GM23338 (cell line): ENCODE data around the gene SERGEF. TPM values are rescaled to one million over a fixed set of nuclear protein-coding genes. Genes with fewer than 3 reads are reported as not detected.
A peak's percentile ranks its signal among the peaks of the same experiment; 100 is the strongest.

Experiments
- ATAC-seq: fragments of 200-7000 bp; cut with Tn5 transposase; 3 replicates; pipeline ENCODE4 v1.9.1; 2020
- DNase-seq: peaks from one replicate; pipeline ENCODE4 v3.0.0-alpha.2; 2015; ENCODE audit warnings: low spot score
- H2AFZ ChIP-seq: fragments of 200-600 bp; sonication (generic); 2 replicates; pipeline ENCODE4 v1.8.0; 2016; ENCODE audit warnings: antibody characterized with exemption, mild to moderate bottlenecking, moderate library complexity
- H3F3A ChIP-seq: fragments of 200-600 bp; sonication (generic); replicated peaks from 2 replicates; pipeline ENCODE4 v1.8.0; 2017; ENCODE audit warnings: antibody characterized with exemption, mixed run types, low read depth
- H3K27ac ChIP-seq: fragments of 200-600 bp; sonication (generic); 2 replicates; pipeline ENCODE4 v1.6.1; 2016; ENCODE audit warnings: low read depth
- H3K27me3 ChIP-seq: fragments of 200-600 bp; sonication (generic); 2 replicates; pipeline ENCODE4 v1.8.0; 2016; ENCODE audit warnings: mild to moderate bottlenecking, mixed run types, moderate library complexity; ENCODE audit not compliant: insufficient read depth
- H3K36me3 ChIP-seq: fragments of 200-600 bp; sonication (generic); 2 replicates; pipeline ENCODE4 v1.8.0; 2016; ENCODE audit warnings: mild to moderate bottlenecking; ENCODE audit not compliant: insufficient read depth
- H3K4me1 ChIP-seq: fragments of 200-600 bp; sonication (generic); 2 replicates; pipeline ENCODE4 v1.8.0; 2016; ENCODE audit warnings: mild to moderate bottlenecking, moderate library complexity; ENCODE audit not compliant: insufficient read depth
- H3K4me2 ChIP-seq: fragments of 200-600 bp; sonication (generic); 2 replicates; pipeline ENCODE4 v1.7.1; 2017; ENCODE audit warnings: mixed run types
- H3K4me3 ChIP-seq: fragments of 200-600 bp; sonication (generic); 2 replicates; pipeline ENCODE4 v1.6.1; 2016; ENCODE audit warnings: mixed run types
- H3K79me2 ChIP-seq: fragments of 200-600 bp; sonication (generic); replicated peaks from 2 replicates; pipeline ENCODE4 v1.8.0; 2017; ENCODE audit warnings: mild to moderate bottlenecking; ENCODE audit not compliant: insufficient read depth
- H3K9me2 ChIP-seq: fragments of 200-600 bp; sonication (generic); 2 replicates; pipeline ENCODE4 v1.8.0; 2017; ENCODE audit not compliant: insufficient read depth
- H4K20me1 ChIP-seq: fragments of 200-600 bp; sonication (generic); replicated peaks from 2 replicates; pipeline ENCODE4 v1.8.0; 2017; ENCODE audit warnings: mild to moderate bottlenecking; ENCODE audit not compliant: insufficient read depth
- H3K27ac Mint-ChIP-seq: 2 replicates; pipeline ENCODE4 v1.8.0; 2020; ENCODE audit warnings: inconsistent platforms, mild to moderate bottlenecking, moderate library complexity, mixed read lengths
- H3K27me3 Mint-ChIP-seq: 3 replicates; pipeline ENCODE4 v1.8.0; 2022; ENCODE audit warnings: low read depth, mild to moderate bottlenecking, moderate library complexity, mixed read lengths, inconsistent platforms; ENCODE audit not compliant: insufficient read depth, poor library complexity
- H3K36me3 Mint-ChIP-seq: 3 replicates; pipeline ENCODE4 v1.8.0; 2021; ENCODE audit warnings: low read depth, mild to moderate bottlenecking, inconsistent platforms, moderate library complexity, mixed read lengths
- H3K4me1 Mint-ChIP-seq: 3 replicates; pipeline ENCODE4 v1.8.0; 2020; ENCODE audit warnings: mild to moderate bottlenecking, inconsistent platforms, mixed read lengths
- H3K4me3 Mint-ChIP-seq: 3 replicates; pipeline ENCODE4 v1.8.0; 2021; ENCODE audit warnings: moderate library complexity, mild to moderate bottlenecking, inconsistent platforms, mixed read lengths
- H3K9me3 Mint-ChIP-seq: 3 replicates; pipeline ENCODE4 v1.8.0; 2020; ENCODE audit warnings: moderate library complexity, mild to moderate bottlenecking, inconsistent platforms, mixed read lengths
- CREB1 ChIP-seq: fragments of 250-450 bp; sonication (Bioruptor Pico); IDR thresholded peaks from 2 replicates; pipeline ENCODE4 v1.5.0; 2020; ENCODE audit warnings: low read depth, mild to moderate bottlenecking, moderate library complexity
- CTCF ChIP-seq, 2 experiments: fragments of 200-600 bp in 1 of 2; sonication (generic) in 1 of 2; conservative IDR thresholded peaks; 2 replicates each; pipeline versions ENCODE4 v1.5.1 to v1.6.1; 2016 to 2017; ENCODE audit warnings: antibody characterized with exemption in 2 of 2, low read depth in 2 of 2, mild to moderate bottlenecking in 2 of 2, moderate library complexity in 1 of 2
- ETS1 ChIP-seq: IDR thresholded peaks from 2 replicates; pipeline ENCODE4 v1.6.1; 2016; ENCODE audit warnings: antibody characterized with exemption
- EZH2 ChIP-seq: fragments of 200-600 bp; sonication (generic); IDR thresholded peaks from one replicate; pipeline ENCODE4 v1.8.0; 2017; ENCODE audit warnings: antibody characterized with exemption, mild to moderate bottlenecking, low read depth; ENCODE audit not compliant: unreplicated experiment
- NANOG ChIP-seq: IDR thresholded peaks from 2 replicates; pipeline ENCODE4 v1.6.1; 2016; ENCODE audit warnings: antibody characterized with exemption, borderline replicate concordance
- POLR2AphosphoS5 ChIP-seq: IDR thresholded peaks from 2 replicates; pipeline ENCODE4 v1.6.1; 2016; ENCODE audit warnings: antibody characterized with exemption, low read depth
- ZNF114 ChIP-seq: fragments of 250-450 bp; sonication (Bioruptor Pico); IDR thresholded peaks from 2 replicates; pipeline ENCODE4 v1.5.0; 2020; ENCODE audit warnings: mild to moderate bottlenecking, moderate library complexity
- ZNF331 ChIP-seq: fragments of 250-450 bp; sonication (Bioruptor Pico); IDR thresholded peaks from 2 replicates; pipeline ENCODE4 v1.5.0; 2020; ENCODE audit warnings: low read depth, mild to moderate bottlenecking, moderate library complexity
- ZNF462 ChIP-seq: fragments of 250-450 bp; sonication (Bioruptor Pico); IDR thresholded peaks from 2 replicates; pipeline ENCODE4 v1.5.0; 2020; ENCODE audit warnings: mild to moderate bottlenecking, moderate library complexity
- polyA plus RNA-seq: library from polyadenylated mRNA; unstranded; fragments of >200 nt; fragmentation: Nextera tagmentation; extraction: Ambion mirVana; gene quantifications from 2 replicates; pipeline ENCODE4 v1.2.1, GENCODE V29; 2016
- total RNA-seq: library from RNA; depleted of rRNA; stranded (reverse); fragments of >200 nt; shearing (Covaris generic); gene quantifications from 2 replicates; pipeline ENCODE4 v1.2.3, GENCODE V29; 2014

Gene SERGEF
- total and polyA plus RNA-seq, 2 experiments from 2014 or later = 24.2 to 27.9 TPM

- H3K79me2 ChIP-seq = no peaks in the 10 kb centered on the region
- H4K20me1 ChIP-seq = no peaks in the 10 kb centered on the region
- H3K4me2 ChIP-seq = no peak overlapping the region
- H3K27ac Mint-ChIP-seq = no peak overlapping the region
- H3K36me3 Mint-ChIP-seq = peaks cover 5% of the 10 kb centered on the region; the same call in 2 of the 3 replicates
- H3K4me3 Mint-ChIP-seq = no peak overlapping the region
- no peak overlapping the region; the same call in 1 of the 2 replicates for H3K27ac ChIP-seq
- DNase-seq (peak; percentile 14), ATAC-seq (0 out of 3 replicates have a peak, but pooled peaks have one; percentile 20)
- H3K36me3 ChIP-seq = no peaks in the 10 kb centered on the region
- H3K4me1 ChIP-seq = peaks cover 14% of the 10 kb centered on the region; the same call in 1 of the 2 replicates
- H3K4me1 Mint-ChIP-seq = peaks cover 23% of the 10 kb centered on the region; the same call in 2 of the 3 replicates
- no peaks in the 10 kb centered on the region for H3K27me3 ChIP-seq
- H2AFZ ChIP-seq = no peak overlapping the region
- H3F3A ChIP-seq = no peaks in the 10 kb centered on the region
- no peaks in the 10 kb centered on the region for H3K9me2 ChIP-seq
- H3K4me3 ChIP-seq = no peak overlapping the region
- peaks cover 5% of the 10 kb centered on the region; the same call in 2 of the 3 replicates for H3K9me3 Mint-ChIP-seq
- TF ChIP-seq CTCF (conservative IDR thresholded peaks at IDR 0.05; ENCODE audit: low read depth in 2 of 2) (peak; percentile 35 to 52; a peak in 3 of 4 replicates), EZH2 (no peak)
- H3K27me3 Mint-ChIP-seq = no peaks in the 10 kb centered on the region
Measured at GRCh38 chr11:17930544-17931125, 82.2 kb downstream of the SERGEF start.

GRCh38 chr11:17929171-17929570, 83.7 kb downstream of the SERGEF start:
- H3K4me3 ChIP-seq = no peak overlapping the region
- no peak overlapping the region for H3K4me3 Mint-ChIP-seq
- no peaks in the 10 kb centered on the region for H3K9me2 ChIP-seq
- H3K36me3 ChIP-seq = no peaks in the 10 kb centered on the region
- no peaks in the 10 kb centered on the region for H3K27me3 ChIP-seq
- no peak overlapping the region for H3K4me2 ChIP-seq
- no peaks in the 10 kb centered on the region for H3F3A ChIP-seq
- no peak overlapping the region for H2AFZ ChIP-seq
- ATAC-seq = no peak
- DNase-seq = no peak
- no peaks in the 10 kb centered on the region for H3K79me2 ChIP-seq
- H3K4me1 ChIP-seq = peaks cover 14% of the 10 kb centered on the region; the same call in 1 of the 2 replicates
- no peak overlapping the region for H3K27ac ChIP-seq
- H4K20me1 ChIP-seq = no peaks in the 10 kb centered on the region
- peaks cover 5% of the 10 kb centered on the region; the same call in 2 of the 3 replicates for H3K36me3 Mint-ChIP-seq
- peaks cover 27% of the 10 kb centered on the region; the same call in 2 of the 3 replicates for H3K4me1 Mint-ChIP-seq
- no peak overlapping the region for H3K27ac Mint-ChIP-seq
- H3K27me3 Mint-ChIP-seq = no peaks in the 10 kb centered on the region
- H3K9me3 Mint-ChIP-seq = peaks cover 5% of the 10 kb centered on the region; the same call in 2 of the 3 replicates
- no peak for TF ChIP-seq CTCF (conservative IDR thresholded peaks at IDR 0.05; ENCODE audit: low read depth in 2 of 2)
- TF ChIP-seq POLR2AphosphoS5 = no peak
- TF ChIP-seq ETS1 = no peak
- no peak for TF ChIP-seq ZNF462 (CRISPR knock-in tag)
- no peak for TF ChIP-seq ZNF331 (CRISPR knock-in tag)
- TF ChIP-seq EZH2 = no peak
- no peak for TF ChIP-seq NANOG
- TF ChIP-seq CREB1 = no peak
- TF ChIP-seq ZNF114 (CRISPR knock-in tag) = no peak
